ENCODE results near the gene HINFP. TPM values are rescaled to one million over a fixed set of nuclear protein-coding genes. Genes with fewer than 3 reads are reported as not detected.

Gene HINFP
- total and polyA plus RNA-seq, 4 donors: 10.4 to 24.5 (median 17.8) TPM

- Histone ChIP-seq H3K36me3 (ENCODE audit: control insufficient read depth in 4 of 4, insufficient read depth in 4 of 4, low read length in 4 of 4) (no peaks in the 10 kb centered on the region), H3K9me3 (ENCODE audit: control insufficient read depth in 4 of 4, insufficient read depth in 3 of 4, low read length in 3 of 4) (peaks cover 0 to 1% (median 0%) of the 10 kb centered on the region in 4 donors), H3K27ac (ENCODE audit: low read depth in 1 of 2, low read length in 1 of 2) (no peak overlapping the region), H3K27me3 (ENCODE audit: control insufficient read depth in 3 of 3, insufficient read depth in 3 of 3, low read length in 2 of 3) (peaks cover 0 to 31% (median 12%) of the 10 kb centered on the region in 3 donors), H3K9ac (ENCODE audit: insufficient read depth in 1 of 2, low read length in 2 of 2) (no peak overlapping the region), H3K4me1 (ENCODE audit: control insufficient read depth in 5 of 5, insufficient read depth in 5 of 5, low read length in 5 of 5) (peaks cover 0 to 15% (median 5%) of the 10 kb centered on the region in 5 donors), H3K4me3 (no peak overlapping the region)
- DNase-seq (no peak), ATAC-seq (ENCODE audit: insufficient read depth, low FRiP score) (no peak)
- TF ChIP-seq CTCF (IDR thresholded peaks at IDR 0.05; ENCODE audit: control extremely low read depth, extremely low read depth): no peak
- WGBS, 2 donors: 51 to 57% methylated on average over 3 of the region's 3 CpGs
Observed at GRCh38 chr11:119145551-119145950, 24.2 kb downstream of the HINFP start.

GRCh38 chr11:119147604-119148333 lies 26.4 kb downstream of the HINFP start:
- no peak for TF ChIP-seq CTCF (IDR thresholded peaks at IDR 0.05; ENCODE audit: control extremely low read depth, extremely low read depth)
- peaks cover 0 to 34% (median 12%) of the 10 kb centered on the region in 3 donors for H3K27me3 ChIP-seq (ENCODE audit: control insufficient read depth in 3 of 3, insufficient read depth in 3 of 3, low read length in 2 of 3)
- no peak overlapping the region for H3K27ac ChIP-seq (ENCODE audit: low read depth in 1 of 2, low read length in 1 of 2)
- peaks cover 0 to 1% (median 0%) of the 10 kb centered on the region in 4 donors for H3K9me3 ChIP-seq (ENCODE audit: control insufficient read depth in 4 of 4, insufficient read depth in 3 of 4, low read length in 3 of 4)
- no peaks in the 10 kb centered on the region for H3K36me3 ChIP-seq (ENCODE audit: control insufficient read depth in 4 of 4, insufficient read depth in 4 of 4, low read length in 4 of 4)
- no peak overlapping the region for H3K9ac ChIP-seq (ENCODE audit: insufficient read depth in 1 of 2, low read length in 2 of 2)
- no peak overlapping the region for H3K4me3 ChIP-seq
- H3K4me1 ChIP-seq (ENCODE audit: control insufficient read depth in 5 of 5, insufficient read depth in 5 of 5, low read length in 5 of 5): peaks cover 0 to 15% (median 5%) of the 10 kb centered on the region in 5 donors
- ATAC-seq (ENCODE audit: insufficient read depth, low FRiP score) (no peak), DNase-seq (no peak)
- WGBS, 2 donors: 56 to 61% methylated on average over 6 of the region's 6 CpGs

- Histone ChIP-seq H3K27me3 (ENCODE audit: control insufficient read depth in 3 of 3, insufficient read depth in 3 of 3, low read length in 2 of 3) (peaks cover 0 to 31% (median 12%) of the 10 kb centered on the region in 3 donors), H3K9me3 (ENCODE audit: control insufficient read depth in 4 of 4, insufficient read depth in 3 of 4, low read length in 3 of 4) (peaks cover 0 to 1% (median 0%) of the 10 kb centered on the region in 4 donors), H3K27ac (ENCODE audit: low read depth in 1 of 2, low read length in 1 of 2) (no peak overlapping the region), H3K4me3 (peak overlapping the region; percentile 45), H3K36me3 (ENCODE audit: control insufficient read depth in 4 of 4, insufficient read depth in 4 of 4, low read length in 4 of 4) (no peaks in the 10 kb centered on the region), H3K4me1 (ENCODE audit: control insufficient read depth in 5 of 5, insufficient read depth in 5 of 5, low read length in 5 of 5) (peaks cover 0 to 15% (median 5%) of the 10 kb centered on the region in 5 donors), H3K9ac (ENCODE audit: insufficient read depth in 1 of 2, low read length in 2 of 2) (no peak overlapping the region)
- WGBS, 2 donors: 2 to 3% methylated on average over 16 of the region's 16 CpGs
- ATAC-seq (ENCODE audit: insufficient read depth, low FRiP score) (no peak), DNase-seq (no peak)
- no peak for TF ChIP-seq CTCF (IDR thresholded peaks at IDR 0.05; ENCODE audit: control extremely low read depth, extremely low read depth)
Observed at GRCh38 chr11:119148720-119149017, 27.3 kb downstream of the HINFP start.
